Measurements from ENCODE around the gene XRCC4. TPM values are rescaled to one million over a fixed set of nuclear protein-coding genes. Genes with fewer than 3 reads are reported as not detected.
A peak's percentile ranks its signal among the peaks of the same experiment; 100 is the strongest.
"Not testable (repeated sequence)": the region's sequence is repeated elsewhere in the genome, so short reads cannot be mapped to it uniquely, and the experiment has no call there.

Gene XRCC4
- total and polyA plus RNA-seq, 7 experiments from 2014 or later: 2.9 to 12.2 (median 6.0) TPM

DNA sequence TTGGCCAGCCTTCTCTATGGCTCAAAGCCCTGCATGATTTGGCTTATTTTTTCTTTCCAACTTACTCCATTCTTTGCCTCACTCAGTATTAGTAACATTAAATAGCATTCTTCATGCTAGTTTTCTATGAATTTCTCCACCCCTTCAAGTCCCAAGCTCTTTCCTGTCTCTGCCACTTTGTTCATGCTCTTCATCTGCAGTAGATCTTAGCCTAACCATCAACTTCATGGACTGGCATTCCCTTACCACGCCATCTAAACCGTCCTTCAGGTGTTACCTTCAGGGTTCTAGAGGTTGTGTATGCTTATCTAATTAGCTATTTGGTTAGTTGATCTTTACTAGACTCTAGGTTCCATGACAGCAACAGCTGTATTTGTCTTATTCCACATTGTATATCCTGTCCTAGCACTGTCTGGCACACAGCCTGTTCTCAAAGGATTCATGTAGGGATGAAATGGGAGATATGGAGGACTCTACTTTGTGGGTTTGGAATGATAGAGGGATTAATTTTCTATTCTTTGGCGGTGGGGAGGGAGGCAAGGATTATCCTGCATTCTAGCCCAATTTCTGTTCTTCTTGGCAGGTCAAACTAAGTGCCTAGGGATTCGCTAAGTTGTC lies 26.5 kb upstream of the XRCC4 start:
- H3K4me1 Mint-ChIP-seq: peaks cover 0 to 18% (median 5%) of the 10 kb centered on the region in 7 donors

DNA sequence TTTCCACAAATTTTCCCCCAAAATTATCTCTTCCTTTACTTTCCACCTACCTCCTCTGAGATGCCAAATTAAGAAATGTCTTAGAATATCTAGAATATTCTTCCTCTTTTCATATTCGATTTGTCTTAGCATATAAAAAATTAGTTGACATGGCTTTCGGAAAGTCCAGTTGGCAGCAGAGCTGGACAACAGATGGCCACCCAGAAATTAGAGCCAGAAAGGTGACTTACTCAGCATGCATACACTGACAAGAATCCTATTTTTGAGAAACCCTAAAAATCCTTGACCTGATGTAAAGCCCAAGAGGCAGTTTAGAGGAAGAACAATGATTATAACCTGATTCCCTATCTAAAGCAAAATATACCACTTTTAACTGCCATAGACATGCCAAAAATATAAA lies 22.2 kb upstream of the XRCC4 start:
- H3K4me1 Mint-ChIP-seq: peaks cover 8 to 32% (median 18%) of the 10 kb centered on the region in 7 donors
- intact Hi-C loops (cut with micrococcal nuclease): no loop called here
- H3K4me3 Mint-ChIP-seq: no peak overlapping the region
- H3K36me3 Mint-ChIP-seq: peaks cover 20 to 63% (median 39%) of the 10 kb centered on the region in 5 donors
- DNase-seq (no peak), ATAC-seq (no peak)
- no peak overlapping the region for H3K27ac ChIP-seq (ENCODE audit: low read depth, low read length)
- no peaks in the 10 kb centered on the region for H3K27me3 Mint-ChIP-seq
- no peaks in the 10 kb centered on the region for H3K9me3 ChIP-seq (ENCODE audit: control insufficient read depth in 2 of 3, low read length in 3 of 3)
- peak overlapping the region in 1 of 9 donors; percentile 21 for H3K27ac Mint-ChIP-seq
- no peaks in the 10 kb centered on the region for H3K4me1 ChIP-seq (ENCODE audit: control insufficient read depth in 2 of 2, insufficient read depth in 2 of 2, low read length in 2 of 2)
- no peaks in the 10 kb centered on the region for H3K27me3 ChIP-seq (ENCODE audit: control insufficient read depth in 2 of 2, insufficient read depth in 2 of 2, low read length in 2 of 2)
- ChIA-PET POLR2A (no interaction called here), CTCF (no interaction called here)
- H3K9me3 Mint-ChIP-seq: no peaks in the 10 kb centered on the region
- H3K36me3 ChIP-seq (ENCODE audit: control insufficient read depth in 2 of 3, insufficient read depth in 3 of 3, low read length in 3 of 3): peaks cover 0 to 21% (median 0%) of the 10 kb centered on the region in 3 experiments
- H3K4me3 ChIP-seq (ENCODE audit: low read length): no peak overlapping the region

More for the DNA sequence above, 26.5 kb upstream of the XRCC4 start:
- Histone ChIP-seq H3K27me3 (ENCODE audit: control insufficient read depth in 2 of 2, insufficient read depth in 2 of 2, low read length in 2 of 2) (no peaks in the 10 kb centered on the region), H3K4me3 (ENCODE audit: low read length) (no peak overlapping the region), H3K9me3 (ENCODE audit: control insufficient read depth in 2 of 3, low read length in 3 of 3) (no peaks in the 10 kb centered on the region), H3K27ac (ENCODE audit: low read depth, low read length) (no peak overlapping the region), H3K36me3 (ENCODE audit: control insufficient read depth in 2 of 3, insufficient read depth in 3 of 3, low read length in 3 of 3) (peaks cover 0 to 11% (median 0%) of the 10 kb centered on the region in 3 experiments), H3K4me1 (ENCODE audit: control insufficient read depth in 2 of 2, insufficient read depth in 2 of 2, low read length in 2 of 2) (no peaks in the 10 kb centered on the region)
- no peak overlapping the region for H3K4me3 Mint-ChIP-seq
- no peak for ATAC-seq
- no peaks in the 10 kb centered on the region for H3K9me3 Mint-ChIP-seq
- ChIA-PET CTCF (no interaction called here), POLR2A (no interaction called here)
- no peaks in the 10 kb centered on the region for H3K27me3 Mint-ChIP-seq
- DNase-seq: no peak
- intact Hi-C loops (cut with micrococcal nuclease): no loop called here
- peak overlapping the region in 4 of 9 donors; percentile 0 to 53 (median 12) for H3K27ac Mint-ChIP-seq
- H3K36me3 Mint-ChIP-seq: peaks cover 18 to 35% (median 26%) of the 10 kb centered on the region in 5 donors

DNA sequence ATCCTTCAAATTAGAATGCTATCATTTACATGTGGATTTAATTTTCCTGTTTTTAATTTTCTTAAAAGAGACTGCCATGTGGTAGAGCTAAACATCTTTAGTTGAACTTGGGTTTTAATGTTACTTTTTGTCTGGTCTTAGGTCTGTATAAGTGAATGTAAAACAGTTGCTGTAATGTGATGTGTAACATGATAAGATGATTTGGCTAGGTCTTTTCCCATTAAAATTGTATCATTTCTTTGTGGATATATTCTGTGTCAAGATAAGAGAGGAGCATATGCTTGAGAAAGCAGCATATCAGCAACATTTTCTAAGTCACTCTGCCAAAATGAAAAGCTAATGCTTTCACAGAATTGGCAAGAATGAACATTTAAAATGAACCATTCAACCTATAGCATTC lies 18.6 kb upstream of the XRCC4 start:
- no peak for DNase-seq
- no peaks in the 10 kb centered on the region for H3K9me3 Mint-ChIP-seq
- no peak for ATAC-seq
- peaks cover 11 to 37% (median 26%) of the 10 kb centered on the region in 7 donors for H3K4me1 Mint-ChIP-seq
- no peaks in the 10 kb centered on the region for H3K27me3 ChIP-seq (ENCODE audit: control insufficient read depth in 2 of 2, insufficient read depth in 2 of 2, low read length in 2 of 2)
- ChIA-PET POLR2A (no interaction called here), CTCF (no interaction called here)
- H3K4me3 Mint-ChIP-seq: no peak overlapping the region
- H3K36me3 ChIP-seq (ENCODE audit: control insufficient read depth in 2 of 3, insufficient read depth in 3 of 3, low read length in 3 of 3): peaks cover 0 to 21% (median 0%) of the 10 kb centered on the region in 3 experiments
- intact Hi-C loops (cut with micrococcal nuclease): no loop called here
- H3K27ac ChIP-seq (ENCODE audit: low read depth, low read length): no peak overlapping the region
- H3K36me3 Mint-ChIP-seq: peaks cover 17 to 51% (median 41%) of the 10 kb centered on the region in 5 donors
- no peaks in the 10 kb centered on the region for H3K4me1 ChIP-seq (ENCODE audit: control insufficient read depth in 2 of 2, insufficient read depth in 2 of 2, low read length in 2 of 2)
- H3K27me3 Mint-ChIP-seq: no peaks in the 10 kb centered on the region
- no peak overlapping the region for H3K4me3 ChIP-seq (ENCODE audit: low read length)
- no peaks in the 10 kb centered on the region for H3K9me3 ChIP-seq (ENCODE audit: control insufficient read depth in 2 of 3, low read length in 3 of 3)
- no peak overlapping the region for H3K27ac Mint-ChIP-seq

DNA sequence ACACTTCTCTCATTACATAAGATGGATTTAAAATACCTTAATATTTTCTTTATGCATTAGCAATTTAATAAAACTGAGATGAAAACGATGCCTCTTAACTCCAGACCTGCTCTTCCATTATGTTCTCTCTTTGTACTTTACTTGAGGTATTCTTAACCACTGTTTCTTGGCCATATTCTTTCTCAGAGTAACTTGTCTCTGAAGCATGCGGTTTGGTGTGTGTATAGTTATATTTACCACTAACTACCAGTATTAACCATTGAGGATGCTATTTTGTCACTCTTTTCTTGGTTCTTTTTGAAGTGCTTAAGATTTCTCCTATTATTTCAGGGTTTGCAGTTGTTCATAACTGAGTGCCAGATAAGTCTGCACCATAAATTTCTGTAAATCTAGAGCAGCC lies 18.0 kb upstream of the XRCC4 start:
- H3K27ac ChIP-seq (ENCODE audit: low read depth, low read length): no peak overlapping the region
- DNase-seq: no peak
- Mint-ChIP-seq H3K36me3 (peaks cover 11 to 48% (median 37%) of the 10 kb centered on the region in 5 donors), H3K4me1 (peaks cover 13 to 36% (median 24%) of the 10 kb centered on the region in 7 donors), H3K4me3 (no peak overlapping the region), H3K27me3 (no peaks in the 10 kb centered on the region), H3K27ac (peak overlapping the region in 1 of 9 donors; percentile 12), H3K9me3 (no peaks in the 10 kb centered on the region)
- no peaks in the 10 kb centered on the region for H3K4me1 ChIP-seq (ENCODE audit: control insufficient read depth in 2 of 2, insufficient read depth in 2 of 2, low read length in 2 of 2)
- CTCF ChIA-PET: no interaction called here
- peaks cover 0 to 21% (median 4%) of the 10 kb centered on the region in 3 experiments for H3K36me3 ChIP-seq (ENCODE audit: control insufficient read depth in 2 of 3, insufficient read depth in 3 of 3, low read length in 3 of 3)
- no peaks in the 10 kb centered on the region for H3K27me3 ChIP-seq (ENCODE audit: control insufficient read depth in 2 of 2, insufficient read depth in 2 of 2, low read length in 2 of 2)
- H3K4me3 ChIP-seq (ENCODE audit: low read length): no peak overlapping the region
- no peaks in the 10 kb centered on the region for H3K9me3 ChIP-seq (ENCODE audit: control insufficient read depth in 2 of 3, low read length in 3 of 3)
- POLR2A ChIA-PET: no interaction called here
- ATAC-seq: no peak
- intact Hi-C loops (cut with micrococcal nuclease): no loop called here

DNA sequence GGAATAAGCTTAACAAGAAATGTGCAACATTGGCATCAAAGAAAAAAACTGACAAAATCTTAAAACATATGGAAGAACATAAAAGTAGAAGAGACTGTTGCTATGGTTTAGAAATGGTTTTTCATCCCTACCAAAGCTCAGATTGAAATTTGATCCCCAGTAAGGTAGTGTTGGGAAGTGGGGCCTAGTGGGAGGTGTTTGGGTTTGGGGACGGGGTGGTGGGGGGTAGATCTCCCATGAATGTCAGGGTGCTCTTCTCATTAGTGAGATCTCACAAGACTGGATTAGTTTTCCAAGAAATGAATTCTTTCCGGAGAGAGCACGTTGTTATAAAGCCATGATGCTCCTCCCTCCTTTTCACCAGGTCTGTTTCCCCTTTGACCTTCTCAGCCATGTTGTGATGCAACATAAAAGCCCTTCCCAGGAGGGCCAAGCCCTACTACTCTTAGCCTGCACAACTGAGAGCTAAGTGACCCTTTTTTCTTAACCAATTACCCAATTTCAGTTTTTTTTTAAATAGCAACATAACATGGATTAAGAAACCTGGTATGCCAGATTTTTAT lies 10.7 kb upstream of the XRCC4 start:
- Mint-ChIP-seq H3K4me1 (peaks cover 26 to 80% (median 62%) of the 10 kb centered on the region in 7 donors), H3K27me3 (no peaks in the 10 kb centered on the region), H3K4me3 (no peak overlapping the region), H3K9me3 (no peaks in the 10 kb centered on the region), H3K36me3 (peaks cover 0 to 13% (median 10%) of the 10 kb centered on the region in 5 donors), H3K27ac (peak overlapping the region in 1 of 9 donors; percentile 77)
- CTCF ChIA-PET: no interaction called here
- Histone ChIP-seq H3K36me3 (ENCODE audit: control insufficient read depth in 2 of 3, insufficient read depth in 3 of 3, low read length in 3 of 3) (peaks cover 0 to 6% (median 0%) of the 10 kb centered on the region in 3 experiments), H3K4me3 (ENCODE audit: low read length) (no peak overlapping the region), H3K9me3 (ENCODE audit: control insufficient read depth in 2 of 3, low read length in 3 of 3) (no peaks in the 10 kb centered on the region), H3K27me3 (ENCODE audit: control insufficient read depth in 2 of 2, insufficient read depth in 2 of 2, low read length in 2 of 2) (no peaks in the 10 kb centered on the region), H3K27ac (ENCODE audit: low read depth, low read length) (no peak overlapping the region), H3K4me1 (ENCODE audit: control insufficient read depth in 2 of 2, insufficient read depth in 2 of 2, low read length in 2 of 2) (peaks cover 0 to 11% of the 10 kb centered on the region in 2 donors)
- intact Hi-C loops (cut with micrococcal nuclease): no loop called here
- POLR2A ChIA-PET: no interaction called here
- no peak for ATAC-seq
- no peak for DNase-seq

DNA sequence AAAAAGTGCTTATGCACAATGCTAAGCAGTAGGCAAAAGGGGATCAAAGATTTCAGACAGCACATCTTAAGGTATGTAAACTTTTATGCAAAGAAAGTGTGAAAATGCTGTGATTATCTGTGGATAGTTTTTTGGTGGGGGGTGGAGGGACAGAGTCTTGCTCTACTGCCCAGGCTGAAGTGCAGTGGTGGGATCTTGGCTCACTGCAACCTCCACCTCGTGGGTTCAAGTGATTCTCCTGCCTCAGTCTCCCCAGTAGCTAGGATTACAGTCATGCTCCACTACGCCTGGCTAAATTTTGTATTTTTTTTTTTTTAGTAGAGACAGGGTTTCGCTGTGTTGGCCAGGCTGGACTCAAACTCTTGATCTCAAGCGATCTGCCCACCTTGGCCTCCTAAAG lies 10.0 kb upstream of the XRCC4 start:
- H3K4me1 ChIP-seq (ENCODE audit: control insufficient read depth in 2 of 2, insufficient read depth in 2 of 2, low read length in 2 of 2): peaks cover 0 to 11% of the 10 kb centered on the region in 2 donors
- H3K27me3 ChIP-seq (ENCODE audit: control insufficient read depth in 2 of 2, insufficient read depth in 2 of 2, low read length in 2 of 2); H3K27me3 Mint-ChIP-seq; DNase-seq; ATAC-seq; H3K4me3 Mint-ChIP-seq; H3K36me3 ChIP-seq (ENCODE audit: control insufficient read depth in 2 of 3, insufficient read depth in 3 of 3, low read length in 3 of 3); intact Hi-C loops (cut with micrococcal nuclease); H3K27ac ChIP-seq (ENCODE audit: low read depth, low read length); H3K9me3 Mint-ChIP-seq; H3K9me3 ChIP-seq (ENCODE audit: control insufficient read depth in 2 of 3, low read length in 3 of 3); H3K4me3 ChIP-seq (ENCODE audit: low read length); CTCF ChIA-PET; H3K27ac Mint-ChIP-seq; POLR2A ChIA-PET: not testable (repeated sequence)
- Mint-ChIP-seq H3K36me3 (peaks cover 0 to 11% (median 7%) of the 10 kb centered on the region in 5 donors), H3K4me1 (peaks cover 33 to 87% (median 70%) of the 10 kb centered on the region in 7 donors)
